ENCODE data around the gene STRA6.

DNA sequence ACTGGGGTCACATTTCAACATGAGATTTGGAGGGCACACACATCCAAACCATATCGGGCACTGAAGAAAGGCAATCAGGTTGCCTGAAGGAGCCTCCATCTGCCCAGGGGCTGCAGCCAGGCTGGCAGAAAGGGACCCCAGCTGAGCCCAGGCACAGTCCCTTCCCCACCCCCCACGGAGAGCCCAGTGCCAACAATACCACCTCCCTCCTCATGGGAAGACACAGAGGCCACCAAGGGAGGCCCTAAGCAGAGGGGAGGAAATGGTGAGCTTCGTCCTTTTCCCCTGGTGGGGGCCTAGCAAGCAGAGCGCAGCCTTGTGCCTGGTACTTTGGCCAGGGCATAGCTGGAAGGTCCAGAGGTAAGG, 3.0 kb upstream of the STRA6 start:
- TF ChIP-seq, protein P1, sequence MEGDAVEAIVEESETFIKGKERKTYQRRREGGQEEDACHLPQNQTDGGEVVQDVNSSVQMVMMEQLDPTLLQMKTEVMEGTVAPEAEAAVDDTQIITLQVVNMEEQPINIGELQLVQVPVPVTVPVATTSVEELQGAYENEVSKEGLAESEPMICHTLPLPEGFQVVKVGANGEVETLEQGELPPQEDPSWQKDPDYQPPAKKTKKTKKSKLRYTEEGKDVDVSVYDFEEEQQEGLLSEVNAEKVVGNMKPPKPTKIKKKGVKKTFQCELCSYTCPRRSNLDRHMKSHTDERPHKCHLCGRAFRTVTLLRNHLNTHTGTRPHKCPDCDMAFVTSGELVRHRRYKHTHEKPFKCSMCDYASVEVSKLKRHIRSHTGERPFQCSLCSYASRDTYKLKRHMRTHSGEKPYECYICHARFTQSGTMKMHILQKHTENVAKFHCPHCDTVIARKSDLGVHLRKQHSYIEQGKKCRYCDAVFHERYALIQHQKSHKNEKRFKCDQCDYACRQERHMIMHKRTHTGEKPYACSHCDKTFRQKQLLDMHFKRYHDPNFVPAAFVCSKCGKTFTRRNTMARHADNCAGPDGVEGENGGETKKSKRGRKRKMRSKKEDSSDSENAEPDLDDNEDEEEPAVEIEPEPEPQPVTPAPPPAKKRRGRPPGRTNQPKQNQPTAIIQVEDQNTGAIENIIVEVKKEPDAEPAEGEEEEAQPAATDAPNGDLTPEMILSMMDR (IDR thresholded peaks at IDR 0.05): no peak
- no peak for TF ChIP-seq POLR2A (IDR thresholded peaks at IDR 0.05)
- TF ChIP-seq EP300 (IDR thresholded peaks at IDR 0.05): no peak
